ENCODE results near the gene TOMM70. TPM values are rescaled to one million over a fixed set of nuclear protein-coding genes. Genes with fewer than 3 reads are reported as not detected.

The TOMM70 gene
- total and polyA plus RNA-seq, 2 of the 8 experiments (the other 6 are each of a cell fraction or from before 2014, with no cell fraction given) = 10.9 to 52.1 TPM

GRCh38 chr3:100407977-100408532, 7.2 kb upstream of the TOMM70 start:
- Histone ChIP-seq H3K36me3 (ENCODE audit: control insufficient read depth in 2 of 4, insufficient read depth in 4 of 4, low read length in 3 of 4) (peaks cover 0 to 6% (median 0%) of the 10 kb centered on the region in 4 experiments; a peak in 4 of 8 replicates), H2BK5ac (ENCODE audit: low read depth, low read length) (no peak overlapping the region; the same call in 1 of the 2 replicates), H3K9ac (replicated peaks in 1 of 4; ENCODE audit: extremely low read depth in 1 of 4, low read depth in 3 of 4, low read length in 3 of 4) (peak overlapping the region in 1 of 4 experiments; percentile 48; a peak in 1 of 7 replicates), H3K14ac (ENCODE audit: insufficient read length) (no peak overlapping the region), H3K4me2 (ENCODE audit: insufficient read depth in 1 of 2, low read depth in 2 of 2, low read length in 2 of 2) (peak overlapping the region in 1 of 2 experiments; percentile 28; a peak in 2 of 4 replicates), H3K79me2 (ENCODE audit: control insufficient read depth in 1 of 2, insufficient read depth in 2 of 2, low read length in 2 of 2) (peaks cover 0 to 56% of the 10 kb centered on the region in 2 experiments; a peak in 3 of 4 replicates), H4K8ac (ENCODE audit: extremely low read depth, insufficient read depth, low read length) (no peak overlapping the region), H2BK15ac (ENCODE audit: low read length) (no peak overlapping the region), H4K5ac (ENCODE audit: insufficient read length, low read depth, low read length) (no peak overlapping the region), H3K4ac (replicated peaks; ENCODE audit: insufficient read length, low read depth, low read length) (no peak overlapping the region), H2AFZ (ENCODE audit: low read length) (no peak overlapping the region), H3K23me2 (ENCODE audit: low read depth, low read length) (no peaks in the 10 kb centered on the region), H2AK5ac (ENCODE audit: low read depth, low read length) (no peak overlapping the region), H3K23ac (ENCODE audit: insufficient read length) (no peak overlapping the region), H2BK20ac (ENCODE audit: low read length) (no peak overlapping the region), H3K4me1 (replicated peaks in 1 of 4; ENCODE audit: control insufficient read depth in 3 of 4, insufficient read depth in 4 of 4, low read length in 3 of 4) (peaks cover 0 to 4% (median under 1%) of the 10 kb centered on the region in 4 experiments; a peak in 3 of 7 replicates), H3K18ac (ENCODE audit: extremely low read depth, low read length) (no peak overlapping the region), H4K20me1 (replicated peaks in 1 of 2; ENCODE audit: control insufficient read depth in 1 of 2, insufficient read depth in 2 of 2, low read length in 2 of 2) (peaks cover 0 to 1% of the 10 kb centered on the region in 2 experiments), H4K91ac (replicated peaks; ENCODE audit: insufficient read length, low read length) (no peak overlapping the region), H2BK12ac (ENCODE audit: low read depth, low read length) (no peak overlapping the region), H3K56ac (replicated peaks; ENCODE audit: insufficient read length, low read depth, low read length) (no peak overlapping the region), H3K9me3 (ENCODE audit: insufficient read depth in 2 of 2, low read depth in 1 of 2, low read length in 1 of 2) (no peaks in the 10 kb centered on the region), H3K79me1 (ENCODE audit: low read depth, low read length) (0 out of 2 replicates have a peak, but pooled peaks cover 4% of the 10 kb centered on the region), H3K27ac (ENCODE audit: low read depth, low read length) (0 out of 2 replicates have a peak overlapping the region, but pooled peaks have one; percentile 19), H3K27me3 (replicated peaks in 1 of 4; ENCODE audit: control insufficient read depth in 3 of 4, extremely low read depth in 1 of 4, insufficient read depth in 3 of 4, low read length in 3 of 4) (no peaks in the 10 kb centered on the region), H3K4me3 (ENCODE audit: extremely low read depth in 1 of 4, insufficient read depth in 2 of 4, low read depth in 3 of 4, low read length in 4 of 4) (no peak overlapping the region), H2BK120ac (replicated peaks; ENCODE audit: low read depth, low read length) (no peak overlapping the region)
- FAIRE-seq (peak; percentile 7), DNase-seq (ENCODE audit: low read depth in 1 of 2, low spot score in 2 of 2) (no peak)
- WGBS, 2 experiments (ENCODE audit: extremely low coverage in 1 of 2, insufficient coverage in 1 of 2, insufficient read length in 1 of 2, insufficient replicate concordance in 2 of 2, low coverage in 1 of 2, low lambda C conversion rate in 2 of 2, missing lambda C conversion rate in 1 of 2) = 80% methylated on average over 3 of the region's 4 CpGs; no CpG with 5 or more reads in 1 of the 2 experiments
- POLR2A ChIA-PET (ENCODE audit: partially characterized antibody) = no interaction called here
- CTCF ChIA-PET (ENCODE audit: partially characterized antibody) = interaction anchor here (1.0 kb wide), 1 partner anchor 14 kb away, joined by 4 read pairs; no protein-coding TSS in a partner anchor
- TF ChIP-seq CTCF (IDR thresholded peaks at IDR 0.05; ENCODE audit: control extremely low read depth in 1 of 3, insufficient read depth in 1 of 3, low read depth in 1 of 3, low read length in 3 of 3) = peak in 1 of 3 experiments; percentile 4; a peak in 1 of 4 replicates
- TF ChIP-seq CBX8 (IDR thresholded peaks at IDR 0.05; ENCODE audit: borderline replicate concordance, low read depth, low read length) = no peak
- 0 out of 2 replicates have a peak, but pooled peaks have one; percentile 40 for TF ChIP-seq BACH1 (IDR thresholded peaks at IDR 0.05; ENCODE audit: low read length)

Data from H1 (cell line).